ENCODE measurements around the gene ITGA11.

Gene ITGA11

DNA sequence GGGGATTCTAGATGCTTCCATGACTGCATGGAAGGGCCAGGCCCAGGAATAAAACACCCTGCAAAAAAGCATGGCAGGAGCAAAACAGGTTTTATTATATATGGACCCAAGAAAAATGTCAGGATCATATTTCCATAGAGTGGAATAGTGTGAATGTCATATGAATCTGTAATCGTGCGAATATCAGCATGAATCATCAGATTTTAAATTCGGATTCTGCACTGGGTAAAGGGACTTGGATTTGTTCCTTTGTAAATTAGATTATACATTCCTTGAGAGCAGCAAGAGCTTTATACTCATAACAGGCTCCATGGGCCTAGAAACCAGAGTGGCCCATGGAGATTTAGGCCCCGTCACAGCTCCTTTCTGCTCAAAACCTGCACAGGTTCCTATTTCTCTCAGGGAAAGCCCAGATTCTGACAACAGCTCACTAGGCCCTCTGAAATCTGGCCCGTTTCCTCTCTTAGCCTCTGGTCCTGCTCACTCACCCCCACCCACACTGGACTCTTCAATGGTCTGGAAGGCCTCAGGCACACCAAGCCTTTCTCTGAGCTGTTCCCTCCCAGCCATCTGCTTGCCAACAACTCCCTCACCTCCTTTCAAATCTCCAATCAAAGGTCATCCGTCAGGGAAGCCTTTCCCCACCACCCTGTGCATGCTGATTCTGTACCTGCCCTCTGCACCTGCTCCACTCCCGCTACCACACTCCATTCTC lies 78.4 kb downstream of the ITGA11 start:
- DNase-seq (ENCODE audit: low spot score): no peak

DNA sequence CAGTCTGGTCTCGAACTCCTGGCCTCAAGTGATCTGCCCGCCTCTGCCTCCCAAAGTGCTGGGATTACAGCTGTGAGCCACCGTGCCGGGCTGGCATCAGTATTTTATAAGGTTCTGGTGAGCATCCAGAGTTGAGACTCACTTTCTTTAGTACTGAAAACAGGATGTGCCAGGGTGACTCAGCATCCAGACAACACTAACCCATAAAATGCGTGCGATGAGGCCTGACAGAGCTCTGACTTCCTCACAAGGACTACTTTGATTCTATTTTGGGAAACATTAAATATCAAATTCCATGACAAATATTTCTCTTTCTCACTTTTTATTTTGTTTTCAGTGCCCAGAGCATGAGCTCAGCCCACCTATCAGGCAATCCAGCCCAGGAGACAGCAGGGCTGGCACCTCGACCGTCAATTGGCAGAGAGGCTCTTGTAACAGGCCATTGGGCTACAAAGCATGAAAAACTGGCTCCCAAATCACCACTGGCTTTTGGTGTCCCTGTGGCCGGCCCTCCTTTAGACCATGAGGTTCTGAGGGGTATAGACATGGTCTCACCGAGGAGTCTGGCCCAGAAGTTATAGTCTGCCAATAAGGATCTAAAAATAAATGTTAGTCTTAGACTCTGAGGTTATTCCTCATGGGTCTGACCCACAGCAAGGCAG lies 79.4 kb downstream of the ITGA11 start:
- no peak for DNase-seq (ENCODE audit: low spot score)

GRCh38 chr15:68349151-68349550 lies 82.8 kb downstream of the ITGA11 start:
- no peak for DNase-seq (ENCODE audit: low spot score)

GRCh38 chr15:68348606-68349005 lies 83.4 kb downstream of the ITGA11 start:
- no peak for DNase-seq (ENCODE audit: low spot score)

DNA sequence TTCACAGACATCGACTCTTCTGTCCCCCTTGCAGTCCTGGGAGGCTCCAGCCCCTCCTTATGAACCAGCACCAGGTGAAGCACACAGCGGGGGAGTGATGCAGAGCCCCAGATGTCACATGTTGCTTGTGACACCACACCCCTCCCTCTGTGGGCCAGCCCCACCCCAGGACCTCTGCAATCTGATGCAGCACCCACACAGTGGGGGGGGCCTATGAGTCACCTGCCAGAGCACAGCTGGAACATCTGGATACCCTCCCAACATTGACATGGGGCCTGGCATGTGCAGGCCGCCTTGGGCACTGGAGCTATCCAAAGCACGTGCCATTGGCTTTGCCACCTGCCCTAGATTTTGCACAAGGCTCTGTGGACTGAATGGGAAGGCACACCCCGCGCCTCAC lies 83.9 kb downstream of the ITGA11 start:
- no peak for DNase-seq (ENCODE audit: low spot score)

- DNase-seq (ENCODE audit: low spot score): no peak
These were observed 84.6 kb downstream of the ITGA11 start for GRCh38 chr15:68347392-68347791.

DNA sequence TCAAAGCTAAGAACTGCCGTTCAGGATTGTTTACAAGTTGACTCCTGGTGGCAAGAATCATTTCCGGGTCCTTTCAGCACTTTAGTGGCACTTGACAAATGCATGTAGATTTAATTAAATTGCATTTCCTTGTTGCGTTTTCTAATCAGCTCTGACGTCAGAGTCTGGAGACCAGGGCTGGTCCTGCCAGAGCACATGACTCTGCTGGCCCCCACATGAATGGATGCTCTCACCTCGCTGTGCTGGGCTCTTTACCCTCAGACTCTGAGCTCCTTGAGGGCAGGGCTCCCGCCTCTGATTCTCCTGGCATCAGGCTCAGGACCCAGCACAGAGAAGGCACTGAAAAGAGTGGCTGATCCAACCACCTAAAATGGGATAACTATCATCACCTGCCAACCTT lies 85.0 kb downstream of the ITGA11 start:
- no peak for DNase-seq (ENCODE audit: low spot score)

DNA sequence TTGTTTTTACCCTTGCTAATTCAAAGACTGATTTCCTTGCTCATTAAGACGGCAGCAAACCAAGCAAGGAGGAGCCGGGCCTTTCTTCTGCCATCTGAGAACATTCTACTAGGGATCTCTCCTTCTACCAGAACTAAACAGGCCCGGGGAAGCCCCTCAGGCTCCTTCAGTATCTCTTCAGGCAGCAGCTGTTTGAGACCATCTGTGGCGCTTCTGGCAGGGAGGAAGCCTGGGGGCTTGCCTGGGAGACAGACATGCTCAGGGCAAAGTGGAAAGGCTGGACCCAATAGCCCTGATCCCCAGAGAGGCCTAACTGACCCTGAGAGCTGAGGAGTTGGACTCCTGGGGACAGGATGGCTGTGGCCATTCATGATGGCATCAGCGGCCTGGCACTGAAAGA lies 86.5 kb downstream of the ITGA11 start:
- no peak for DNase-seq (ENCODE audit: low spot score)

GRCh38 chr15:68344600-68344999 lies 87.4 kb downstream of the ITGA11 start:
- no peak for DNase-seq (ENCODE audit: low spot score)

- no peak for DNase-seq (ENCODE audit: low spot score)
These were observed 88.3 kb downstream of the ITGA11 start for GRCh38 chr15:68343579-68344225.

- DNase-seq (ENCODE audit: low spot score): no peak
These were observed 89.9 kb downstream of the ITGA11 start for GRCh38 chr15:68341760-68342725.

DNA sequence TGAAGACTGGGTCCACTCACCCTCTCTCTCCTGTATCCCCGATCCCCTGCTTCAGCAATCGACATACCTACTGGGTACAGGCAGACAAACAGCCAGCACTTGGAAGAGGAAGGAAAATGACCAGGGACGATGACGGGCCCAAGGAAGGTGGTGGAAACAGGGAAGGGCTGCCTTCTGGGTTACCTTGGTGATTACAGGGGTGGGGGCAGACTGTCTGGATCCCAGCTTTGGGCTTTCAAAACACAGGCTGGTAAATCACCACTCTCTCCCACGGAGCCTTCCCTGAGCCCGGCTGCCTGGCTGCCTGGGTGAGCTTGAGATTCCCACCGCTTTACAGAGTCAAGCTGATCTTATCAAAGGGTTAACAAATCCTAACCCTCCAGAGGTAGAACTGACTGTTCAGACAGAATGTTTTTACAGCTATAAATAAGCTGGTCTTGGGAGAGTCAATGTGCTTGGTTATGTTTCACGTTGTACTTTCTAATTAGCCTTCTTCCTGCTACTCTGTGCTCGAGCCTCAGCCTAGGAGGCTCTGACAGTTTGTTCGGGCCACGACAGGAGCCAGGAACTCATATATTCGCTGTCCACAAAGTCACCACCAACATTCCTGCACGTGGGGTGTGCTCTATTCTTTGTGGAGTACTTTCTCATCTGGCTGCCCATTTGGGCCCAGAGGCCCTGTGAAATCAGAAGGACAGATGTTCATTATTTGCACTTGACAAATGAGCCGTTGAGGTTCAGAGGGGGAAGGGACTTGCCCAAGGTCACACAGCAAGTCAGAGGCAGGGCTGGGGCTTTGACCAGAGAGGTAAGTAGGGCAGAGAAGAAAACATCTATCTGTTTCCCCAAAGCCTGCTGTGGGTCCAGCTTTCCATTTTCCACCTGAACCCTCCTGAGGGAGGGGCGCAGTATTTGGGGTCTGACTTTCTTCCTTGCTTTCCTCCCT lies 91.0 kb downstream of the ITGA11 start:
- DNase-seq (ENCODE audit: low spot score): no peak

DNA sequence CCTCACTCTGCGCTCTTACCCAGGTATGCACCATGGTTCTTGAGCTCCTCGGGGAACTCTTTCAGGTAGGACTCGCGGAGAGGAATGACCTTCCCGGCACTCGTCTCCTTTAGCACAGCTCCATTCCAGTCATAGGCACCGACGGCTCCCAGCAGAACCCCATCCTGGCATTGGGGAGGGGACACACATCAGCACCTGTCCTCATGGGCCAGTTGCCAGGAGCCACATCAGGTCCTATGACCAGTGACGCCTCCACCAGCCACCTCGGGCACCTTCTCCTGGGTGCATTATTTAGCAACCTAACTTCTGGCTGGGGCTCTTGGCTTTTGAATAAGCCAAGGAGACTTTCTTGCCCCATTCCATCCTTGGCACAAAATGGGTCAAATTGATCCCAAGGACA lies 92.5 kb downstream of the ITGA11 start:
- DNase-seq (ENCODE audit: low spot score): no peak

DNA sequence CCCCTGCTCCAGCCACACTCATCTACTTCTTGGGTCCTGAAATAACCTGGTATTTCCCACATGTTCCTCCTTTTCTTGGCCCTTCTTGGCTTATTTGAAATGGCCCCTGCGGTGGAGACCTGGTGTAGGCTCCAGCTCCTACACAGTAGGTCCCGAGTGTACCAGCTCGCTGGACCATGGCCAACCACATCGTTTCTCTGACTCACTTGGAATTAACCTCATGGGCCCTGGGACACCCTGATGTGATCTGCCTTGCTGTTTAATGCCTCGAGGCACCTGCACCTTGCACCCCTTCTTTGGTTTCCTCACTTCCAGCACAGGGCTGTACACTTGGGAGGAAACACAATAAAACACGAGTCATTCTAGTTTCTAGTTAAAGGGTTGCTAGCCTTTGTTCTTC lies 94.1 kb downstream of the ITGA11 start:
- DNase-seq (ENCODE audit: low spot score): no peak

GRCh38 chr15:68336516-68336915 lies 95.4 kb downstream of the ITGA11 start:
- DNase-seq (ENCODE audit: low spot score): no peak

- DNase-seq (ENCODE audit: low spot score): no peak
These were observed 96.3 kb downstream of the ITGA11 start for GRCh38 chr15:68335655-68336054.

DNA sequence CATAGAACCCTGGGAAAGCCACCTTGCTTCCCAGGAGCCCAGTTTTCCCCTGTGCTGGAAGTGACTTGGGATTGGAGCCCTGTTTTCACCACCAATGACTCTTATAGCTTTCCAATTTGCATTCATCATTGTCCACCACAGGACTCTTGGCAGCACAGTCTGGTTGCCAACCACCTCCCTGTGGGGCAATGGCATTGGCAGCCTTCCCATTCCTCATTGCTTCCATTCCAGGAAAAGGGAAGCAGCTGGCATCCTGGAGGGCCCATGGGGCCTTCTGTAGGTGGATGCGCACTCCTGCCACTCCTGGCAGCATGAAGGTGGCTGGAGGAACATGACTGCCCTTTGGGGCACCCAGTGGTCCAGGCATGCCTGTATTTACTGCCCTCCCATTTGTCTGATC lies 96.7 kb downstream of the ITGA11 start:
- DNase-seq (ENCODE audit: low spot score): no peak

DNA sequence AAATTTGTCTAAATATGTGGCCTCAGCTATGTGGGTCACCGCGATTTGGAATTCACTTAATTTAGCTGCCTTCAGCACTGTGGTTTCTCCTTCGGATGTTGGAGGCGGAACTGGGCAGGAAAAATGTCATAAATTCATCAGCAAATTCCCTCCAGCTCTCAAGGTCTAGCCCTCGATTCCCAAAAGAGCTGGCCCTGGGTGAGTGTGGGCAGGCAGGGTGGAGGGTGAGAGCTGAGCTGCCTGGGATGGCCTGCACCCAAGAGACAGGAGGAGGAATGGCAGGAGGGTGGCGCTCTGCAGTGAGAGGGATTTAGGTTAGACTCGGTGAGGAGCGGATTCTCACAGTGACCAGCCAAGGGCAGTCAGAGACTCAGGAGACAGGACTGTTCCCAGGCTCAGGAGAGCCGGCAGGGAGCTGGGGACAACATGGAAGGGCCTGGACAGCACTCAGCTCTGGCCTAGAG lies 97.3 kb downstream of the ITGA11 start:
- no peak for DNase-seq (ENCODE audit: low spot score)

- DNase-seq (ENCODE audit: low spot score): no peak
These were observed 98.0 kb downstream of the ITGA11 start for GRCh38 chr15:68333775-68334470.

- DNase-seq (ENCODE audit: low spot score): no peak
These were observed 99.7 kb downstream of the ITGA11 start for GRCh38 chr15:68332266-68332665.
